PC-9 (cell line): ENCODE measurements around the gene SPHK2. TPM values are rescaled to one million over a fixed set of nuclear protein-coding genes. Genes with fewer than 3 reads are reported as not detected.
"Not testable (repeated sequence)": the region's sequence is repeated elsewhere in the genome, so short reads cannot be mapped to it uniquely, and the experiment has no call there.

Source experiments
- BruUV-seq: library from RNA; stranded (reverse); fragments of 400-500 nt; replicated peaks from 2 replicates; lab custom pipeline; 2021; lab: Mats Ljungman, UMichigan
- CTCF ChIA-PET: fragments of 300-600 bp; sonication (Branson Sonifier 250); formaldehyde crosslinking; loops from one replicate; lab custom pipeline; 2022; ENCODE audit warnings: antibody characterized with exemption; lab: Charles Lee
- POLR2A ChIA-PET: fragments of 300-600 bp; sonication (Branson Sonifier 250); formaldehyde crosslinking; loops from one replicate; lab custom pipeline; 2022; ENCODE audit warnings: antibody characterized with exemption; ENCODE audit not compliant: unreplicated experiment; lab: Charles Lee
- DNase-seq, 2 experiments: peaks; one replicate each; pipeline versions ENCODE4 v3.0.0 to v3.0.0-alpha.2; 2015 to 2022; ENCODE audit warnings: mixed read lengths in 1 of 2
- H2AFZ ChIP-seq: fragments of 200-600 bp; sonication (generic); 2 replicates; pipeline ENCODE4 v1.8.1; 2017; ENCODE audit warnings: antibody characterized with exemption
- H3F3A ChIP-seq: fragments of 200-600 bp; sonication (generic); 2 replicates; pipeline ENCODE4 v1.8.1; 2017; ENCODE audit warnings: antibody characterized with exemption, mild to moderate bottlenecking, low read depth; ENCODE audit not compliant: insufficient read depth
- H3K27ac ChIP-seq: fragments of 200-600 bp; sonication (generic); 2 replicates; pipeline ENCODE4 v1.6.1; 2016; ENCODE audit warnings: mixed run types
- H3K27me3 ChIP-seq: fragments of 200-600 bp; sonication (generic); 2 replicates; pipeline ENCODE4 v1.6.1; 2016; ENCODE audit warnings: low read depth, mixed run types; ENCODE audit not compliant: insufficient read depth
- H3K36me3 ChIP-seq: fragments of 200-600 bp; sonication (generic); 2 replicates; pipeline ENCODE4 v1.6.1; 2016; ENCODE audit warnings: low read depth, mixed run types
- H3K4me1 ChIP-seq: fragments of 200-600 bp; sonication (generic); replicated peaks from 2 replicates; pipeline ENCODE4 v1.6.1; 2016; ENCODE audit warnings: mixed run types; ENCODE audit not compliant: insufficient read depth
- H3K4me2 ChIP-seq: fragments of 200-600 bp; sonication (generic); 2 replicates; pipeline ENCODE4 v1.6.1; 2017; ENCODE audit warnings: mixed run types
- H3K4me3 ChIP-seq: fragments of 200-600 bp; sonication (generic); 2 replicates; pipeline ENCODE4 v1.6.1; 2016; ENCODE audit warnings: mixed run types
- H3K79me2 ChIP-seq: fragments of 200-600 bp; sonication (generic); 2 replicates; pipeline ENCODE4 v1.6.1; 2017; ENCODE audit warnings: low read depth, mixed run types
- H3K9me2 ChIP-seq: fragments of 200-600 bp; sonication (generic); 2 replicates; pipeline ENCODE4 v1.8.1; 2017; ENCODE audit warnings: mild to moderate bottlenecking; ENCODE audit not compliant: insufficient read depth
- H3K9me3 ChIP-seq: fragments of 200-600 bp; sonication (generic); 2 replicates; pipeline ENCODE4 v1.8.1; 2016; ENCODE audit warnings: low read depth; ENCODE audit not compliant: insufficient read depth
- H4K20me1 ChIP-seq: fragments of 200-600 bp; sonication (generic); 2 replicates; pipeline ENCODE4 v1.8.1; 2017; ENCODE audit not compliant: insufficient read depth
- CTCF ChIP-seq: fragments of 200-600 bp; sonication (generic); conservative IDR thresholded peaks from 2 replicates; pipeline ENCODE4 v1.6.1; 2017; ENCODE audit warnings: mixed run types, antibody characterized with exemption, mild to moderate bottlenecking, moderate library complexity
- EZH2 ChIP-seq: fragments of 200-600 bp; sonication (generic); IDR thresholded peaks from 2 replicates; pipeline ENCODE4 v1.8.0; 2017; ENCODE audit warnings: antibody characterized with exemption, low read depth
- intact Hi-C: fragments of 100-400 bp; cut with micrococcal nuclease; formaldehyde crosslinking; loops from one replicate; pipeline ENCODE4 v1.10.0; 2022; ENCODE audit not compliant: unreplicated experiment
- total RNA-seq: library from RNA; stranded (reverse); gene quantifications from 2 replicates; pipeline ENCODE4 v1.2.3, GENCODE V29; 2021

SPHK2 gene
- total RNA-seq, 1 experiment from 2014 or later = 18.4 TPM

- Histone ChIP-seq H3K27me3 (no peaks in the 10 kb centered on the region), H2AFZ (no peak overlapping the region), H3K4me1 (peaks cover 45% of the 10 kb centered on the region), H3K27ac (no peak overlapping the region), H3K9me3 (no peaks in the 10 kb centered on the region), H3K9me2 (no peaks in the 10 kb centered on the region), H3K4me3 (no peak overlapping the region), H3K36me3 (no peaks in the 10 kb centered on the region; the same call in 1 of the 2 replicates), H3K4me2 (no peak overlapping the region), H4K20me1 (no peaks in the 10 kb centered on the region), H3K79me2 (peaks cover 6% of the 10 kb centered on the region), H3F3A (peaks cover 70% of the 10 kb centered on the region)
- BruUV-seq = no TSS peak
- ChIA-PET CTCF (no interaction called here), POLR2A (no interaction called here)
- intact Hi-C loops = no loop called here
- no peak for TF ChIP-seq EZH2
- no peak for TF ChIP-seq CTCF
- no peak for DNase-seq
These were observed 11.9 kb downstream of the SPHK2 start for GRCh38 chr19:48631225-48631624.

- CTCF ChIA-PET, intact Hi-C loops: not testable (repeated sequence)
These were observed 13.0 kb downstream of the SPHK2 start for GRCh38 chr19:48632286-48632685.

GRCh38 chr19:48632692-48633147 is 13.4 kb downstream of the SPHK2 start:
- H3K27ac ChIP-seq = no peak overlapping the region
- CTCF ChIA-PET = no interaction called here
- intact Hi-C loops = no loop called here
- H3F3A ChIP-seq = peaks cover 64% of the 10 kb centered on the region
- TF ChIP-seq CTCF = no peak
- TF ChIP-seq EZH2 = no peak
- no peaks in the 10 kb centered on the region; the same call in 1 of the 2 replicates for H3K36me3 ChIP-seq
- POLR2A ChIA-PET = no interaction called here
- no peaks in the 10 kb centered on the region for H4K20me1 ChIP-seq
- H3K4me3 ChIP-seq = no peak overlapping the region
- no peak overlapping the region for H2AFZ ChIP-seq
- BruUV-seq = no TSS peak
- H3K27me3 ChIP-seq = no peaks in the 10 kb centered on the region
- peaks cover 30% of the 10 kb centered on the region for H3K4me1 ChIP-seq
- H3K4me2 ChIP-seq = no peak overlapping the region
- H3K9me2 ChIP-seq = no peaks in the 10 kb centered on the region
- DNase-seq = no peak
- H3K9me3 ChIP-seq = no peaks in the 10 kb centered on the region
- H3K79me2 ChIP-seq = peaks cover 11% of the 10 kb centered on the region

More at GRCh38 chr19:48632286-48632685, 13.0 kb downstream of the SPHK2 start:
- not testable (repeated sequence) for H3K9me2 ChIP-seq, BruUV-seq, H3K36me3 ChIP-seq, H3K9me3 ChIP-seq, H3K27me3 ChIP-seq, DNase-seq, H3K27ac ChIP-seq, H3K4me3 ChIP-seq, H3K4me2 ChIP-seq, H2AFZ ChIP-seq, H4K20me1 ChIP-seq
- POLR2A ChIA-PET = interaction anchor here (0.6 kb wide), 1 partner anchor 268 kb away, joined by 6 read pairs; the partner anchor contains the start of gene SYNGR4
- H3K4me1 ChIP-seq = peaks cover 34% of the 10 kb centered on the region
- peaks cover 11% of the 10 kb centered on the region for H3K79me2 ChIP-seq
- H3F3A ChIP-seq = peaks cover 68% of the 10 kb centered on the region
